ENCODE results near the gene MOCS1.
"Not testable (repeated sequence)": the region's sequence is repeated elsewhere in the genome, so short reads cannot be mapped to it uniquely, and the experiment has no call there.

Gene MOCS1

GRCh38 chr6:39934131-39934757 is at the start of gene MOCS1:
Gene MOCS1 (minus strand): TSS chr6:39934462. CDS start chr6:39934417, 45 bp downstream.
- DNase-seq (ENCODE audit: low read depth), result peak; percentile 8

- no peak for DNase-seq (ENCODE audit: low read depth)
These were observed 49.8 kb upstream of the MOCS1 start for GRCh38 chr6:39984051-39984450.

GRCh38 chr6:39983193-39983592 is 48.9 kb upstream of the MOCS1 start:
- DNase-seq (ENCODE audit: low read depth), result no peak

GRCh38 chr6:39982720-39983119 is 48.5 kb upstream of the MOCS1 start:
- no peak for DNase-seq (ENCODE audit: low read depth)

- DNase-seq (ENCODE audit: low read depth), result no peak
These were observed 46.7 kb upstream of the MOCS1 start for GRCh38 chr6:39980839-39981580.

- DNase-seq (ENCODE audit: low read depth), result no peak
These were observed 45.4 kb upstream of the MOCS1 start for GRCh38 chr6:39979461-39980328.

- DNase-seq (ENCODE audit: low read depth), result no peak
These were observed 44.0 kb upstream of the MOCS1 start for GRCh38 chr6:39978240-39978639.

GRCh38 chr6:39973661-39974060 is 39.4 kb upstream of the MOCS1 start:
- DNase-seq (ENCODE audit: low read depth), result no peak

- DNase-seq (ENCODE audit: low read depth), result not testable (repeated sequence)
These were observed 38.5 kb upstream of the MOCS1 start for GRCh38 chr6:39972717-39973116.

- not testable (repeated sequence) for DNase-seq (ENCODE audit: low read depth)
These were observed 36.9 kb upstream of the MOCS1 start for GRCh38 chr6:39971131-39971530.

GRCh38 chr6:39965751-39966150 is 31.5 kb upstream of the MOCS1 start:
- no peak for DNase-seq (ENCODE audit: low read depth)

- DNase-seq (ENCODE audit: low read depth), result no peak
These were observed 30.3 kb upstream of the MOCS1 start for GRCh38 chr6:39964530-39964929.

- no peak for DNase-seq (ENCODE audit: low read depth)
These were observed 29.8 kb upstream of the MOCS1 start for GRCh38 chr6:39964094-39964493.

- DNase-seq (ENCODE audit: low read depth), result no peak
These were observed 28.6 kb upstream of the MOCS1 start for GRCh38 chr6:39962831-39963230.

GRCh38 chr6:39961178-39961577 is 26.9 kb upstream of the MOCS1 start:
- no peak for DNase-seq (ENCODE audit: low read depth)

- DNase-seq (ENCODE audit: low read depth), result no peak
These were observed 24.7 kb upstream of the MOCS1 start for GRCh38 chr6:39958947-39959346.

- DNase-seq (ENCODE audit: low read depth), result no peak
These were observed 22.7 kb upstream of the MOCS1 start for GRCh38 chr6:39956936-39957335.

- DNase-seq (ENCODE audit: low read depth), result no peak
These were observed 18.9 kb upstream of the MOCS1 start for GRCh38 chr6:39953076-39953618.

- no peak for DNase-seq (ENCODE audit: low read depth)
These were observed 17.9 kb upstream of the MOCS1 start for GRCh38 chr6:39952167-39952566.

GRCh38 chr6:39951716-39952115 is 17.5 kb upstream of the MOCS1 start:
- DNase-seq (ENCODE audit: low read depth), result no peak

- no peak for DNase-seq (ENCODE audit: low read depth)
These were observed 16.9 kb upstream of the MOCS1 start for GRCh38 chr6:39951191-39951590.

- no peak for DNase-seq (ENCODE audit: low read depth)
These were observed 16.0 kb upstream of the MOCS1 start for GRCh38 chr6:39950125-39950720.

Measured in activated T-helper 9 cell treated with anti-CD3 and anti-CD28 coated beads, Interleukin-2, amount 50 U/mL, for 16 hours (primary cell).